HEK293 (cell line): ENCODE data around the gene S100A14.

Experiments used
- CTCF ChIP-seq: fragments of 450-650 bp; formaldehyde crosslinking; IDR thresholded peaks from 2 replicates; pipeline ENCODE4 v1.5.1; 2016; ENCODE audit warnings: missing biosample characterization, missing genetic modification characterization
- ZBTB20 ChIP-seq: fragments of 450-650 bp; formaldehyde crosslinking; IDR thresholded peaks from 2 replicates; pipeline ENCODE4 v1.5.1; 2016; ENCODE audit warnings: missing biosample characterization, missing genetic modification characterization
- ZBTB21 ChIP-seq: fragments of 450-650 bp; formaldehyde crosslinking; IDR thresholded peaks from 2 replicates; pipeline ENCODE4 v1.5.1; 2017; ENCODE audit warnings: missing biosample characterization, missing genetic modification characterization
- ZNF10 ChIP-seq: fragments of 450-650 bp; formaldehyde crosslinking; IDR thresholded peaks from 2 replicates; pipeline ENCODE4 v1.5.1; 2017; ENCODE audit warnings: missing biosample characterization, missing genetic modification characterization
- ZNF138 ChIP-seq: fragments of 450-650 bp; formaldehyde crosslinking; IDR thresholded peaks from 2 replicates; pipeline ENCODE4 v1.5.1; 2016; ENCODE audit warnings: missing biosample characterization, missing genetic modification characterization, borderline replicate concordance
- ZNF654 ChIP-seq: fragments of 450-650 bp; formaldehyde crosslinking; IDR thresholded peaks from 2 replicates; pipeline ENCODE4 v1.5.1; 2016; ENCODE audit warnings: low read depth, missing biosample characterization, missing genetic modification characterization
- ZNF707 ChIP-seq: fragments of 450-650 bp; formaldehyde crosslinking; IDR thresholded peaks from 2 replicates; pipeline ENCODE4 v1.5.1; 2016; ENCODE audit warnings: missing biosample characterization, missing genetic modification characterization

GRCh38 chr1:153643100-153643499 is 27.0 kb upstream of the S100A14 start:
- TF ChIP-seq ZBTB21 (tag by site-specific recombination): no peak
- TF ChIP-seq ZNF138 (tag by site-specific recombination): no peak
- TF ChIP-seq ZNF654: no peak
- TF ChIP-seq CTCF (tag by site-specific recombination): no peak
- TF ChIP-seq ZNF10 (tag by site-specific recombination): no peak
- no peak for TF ChIP-seq ZBTB20
- TF ChIP-seq ZNF707 (tag by site-specific recombination): no peak
